ENCODE measurements around the gene SLC9A8. TPM values are rescaled to one million over a fixed set of nuclear protein-coding genes. Genes with fewer than 3 reads are reported as not detected.
A peak's percentile ranks its signal among the peaks of the same experiment; 100 is the strongest.

The SLC9A8 gene
- total and polyA plus RNA-seq, 8 donors, result 2.3 to 21.0 (median 11.9) TPM

- intact Hi-C loops (cut with DNase I; ENCODE audit: low total_unique reads), result no loop called here
- H3K27me3 ChIP-seq, result no peaks in the 10 kb centered on the region
- H3K4me1 ChIP-seq, result peaks cover 0 to 22% (median 3%) of the 10 kb centered on the region in 4 donors
- no peaks in the 10 kb centered on the region for H3K36me3 ChIP-seq
- no peak overlapping the region for H3K4me3 ChIP-seq
- no peak for DNase-seq
- TF ChIP-seq POLR2AphosphoS5 (IDR thresholded peaks at IDR 0.05), result no peak
- no peak for TF ChIP-seq POLR2A (IDR thresholded peaks at IDR 0.05)
- no peaks in the 10 kb centered on the region for H3K9me3 ChIP-seq
- no peak overlapping the region for H3K27ac ChIP-seq
- WGBS, 5 donors, result 40 to 78% (median 55%) methylated on average over 2 of the region's 2 CpGs
Observed at GRCh38 chr20:49784291-49784690, 28.3 kb upstream of the SLC9A8 start.

GRCh38 chr20:49785149-49785851 lies 27.3 kb upstream of the SLC9A8 start:
- 86 to 94% (median 91%) methylated on average over 15 of the region's 15 CpGs for WGBS, 5 donors
- intact Hi-C loops (cut with DNase I; ENCODE audit: low total_unique reads), result no loop called here
- Histone ChIP-seq H3K27ac (peak overlapping the region in 3 of 5 donors; percentile 4 to 65 (median 43)), H3K27me3 (no peaks in the 10 kb centered on the region), H3K4me1 (peaks cover 0 to 32% (median 3%) of the 10 kb centered on the region in 4 donors), H3K36me3 (no peaks in the 10 kb centered on the region), H3K9me3 (no peaks in the 10 kb centered on the region), H3K4me3 (no peak overlapping the region)
- TF ChIP-seq POLR2A (IDR thresholded peaks at IDR 0.05) (no peak), POLR2AphosphoS5 (IDR thresholded peaks at IDR 0.05) (no peak), CTCF (IDR thresholded peaks at IDR 0.05) (no peak), EP300 (IDR thresholded peaks at IDR 0.05) (no peak)
- no peak for DNase-seq

- no peak overlapping the region for H3K4me3 ChIP-seq
- TF ChIP-seq EP300 (IDR thresholded peaks at IDR 0.05), result no peak
- TF ChIP-seq POLR2A (IDR thresholded peaks at IDR 0.05), result no peak
- no peak for TF ChIP-seq POLR2AphosphoS5 (IDR thresholded peaks at IDR 0.05)
- no peak for TF ChIP-seq CTCF (IDR thresholded peaks at IDR 0.05)
- WGBS, 5 donors, result 76 to 92% (median 83%) methylated on average over 4 of the region's 4 CpGs
- DNase-seq, result no peak
- H3K27me3 ChIP-seq, result no peaks in the 10 kb centered on the region
- H3K36me3 ChIP-seq, result no peaks in the 10 kb centered on the region
- H3K9me3 ChIP-seq, result no peaks in the 10 kb centered on the region
- peaks cover 0 to 35% (median 3%) of the 10 kb centered on the region in 4 donors for H3K4me1 ChIP-seq
- intact Hi-C loops (cut with DNase I; ENCODE audit: low total_unique reads), result no loop called here
- H3K27ac ChIP-seq, result peak overlapping the region in 3 of 5 donors; percentile 4 to 65 (median 43)
Observed at GRCh38 chr20:49785852-49786175, 26.8 kb upstream of the SLC9A8 start.

- Histone ChIP-seq H3K36me3 (no peaks in the 10 kb centered on the region), H3K9me3 (no peaks in the 10 kb centered on the region), H3K27ac (peak overlapping the region in 3 of 5 donors; percentile 4 to 65 (median 43)), H3K4me1 (peaks cover 0 to 35% (median 3%) of the 10 kb centered on the region in 4 donors), H3K27me3 (no peaks in the 10 kb centered on the region), H3K4me3 (no peak overlapping the region)
- TF ChIP-seq CTCF (IDR thresholded peaks at IDR 0.05) (no peak), EP300 (IDR thresholded peaks at IDR 0.05) (no peak), POLR2A (IDR thresholded peaks at IDR 0.05) (no peak), POLR2AphosphoS5 (IDR thresholded peaks at IDR 0.05) (no peak)
- 55 to 88% (median 67%) methylated on average over 9 to 11 of the region's 11 CpGs for WGBS, 5 donors
- no peak for DNase-seq
- intact Hi-C loops (cut with DNase I; ENCODE audit: low total_unique reads), result no loop called here
Observed at GRCh38 chr20:49786196-49786595, 26.4 kb upstream of the SLC9A8 start.

Data from stomach (tissue), 9 donors.